Transverse colon (tissue), 3 donors: ENCODE measurements around the gene ARHGAP24.

ENCODE experiments used
- CTCF ChIP-seq, 5 experiments: fragments of 200-600 bp in 3 of 5; fragments of 450-650 bp in 2 of 5; sonication (generic) in 3 of 5; IDR thresholded peaks; 1 replicate in 2 of 5; 2 replicates in 3 of 5; pipeline ENCODE4 v1.5.1; 2016 to 2017; ENCODE audit warnings: antibody characterized with exemption in 5 of 5, inconsistent platforms in 3 of 5, mild to moderate bottlenecking in 2 of 5, moderate library complexity in 1 of 5
- EP300 ChIP-seq: sonication (generic); formaldehyde crosslinking; IDR thresholded peaks from one replicate; pipeline ENCODE4 v1.6.1; 2017; ENCODE audit warnings: antibody characterized with exemption, low read depth
- POLR2A ChIP-seq: fragments of 450-650 bp; IDR thresholded peaks from one replicate; pipeline ENCODE4 v1.6.1; 2016; ENCODE audit warnings: antibody characterized with exemption, mild to moderate bottlenecking, moderate library complexity

GRCh38 chr4:85951099-85951498, 476.1 kb downstream of the ARHGAP24 start:
- TF ChIP-seq CTCF (IDR thresholded peaks at IDR 0.05) (no peak), EP300 (no peak), POLR2A (no peak)
